ENCODE results near the gene MLANA. TPM values are rescaled to one million over a fixed set of nuclear protein-coding genes. Genes with fewer than 3 reads are reported as not detected.

MLANA gene
- total RNA-seq, 4 donors from 2014 or later, result 20.0 to 47.4 (median 37.6) TPM

DNA sequence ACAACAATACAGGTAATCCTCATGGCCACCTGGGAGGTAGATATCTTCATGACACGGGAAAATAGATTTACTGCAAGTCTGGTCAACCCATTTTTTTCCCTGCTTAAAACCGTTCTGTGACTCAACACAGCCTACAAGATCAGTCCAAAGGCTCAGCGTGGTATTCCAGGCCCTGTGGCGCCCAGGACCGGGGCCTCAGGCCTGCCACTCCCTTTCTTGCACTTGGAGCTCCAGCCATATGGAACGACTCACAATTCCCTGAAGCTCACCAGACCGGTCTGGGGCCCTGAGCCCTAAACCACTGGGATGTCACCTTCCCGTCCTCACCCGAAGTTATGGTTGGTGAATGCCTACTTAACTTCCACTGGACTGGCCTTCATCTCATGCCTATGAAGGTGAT lies 6.5 kb upstream of the MLANA start:
- no peak for TF ChIP-seq POLR2A (IDR thresholded peaks at IDR 0.05)
- no peak for TF ChIP-seq POLR2AphosphoS5 (IDR thresholded peaks at IDR 0.05)
- TF ChIP-seq, protein P1, sequence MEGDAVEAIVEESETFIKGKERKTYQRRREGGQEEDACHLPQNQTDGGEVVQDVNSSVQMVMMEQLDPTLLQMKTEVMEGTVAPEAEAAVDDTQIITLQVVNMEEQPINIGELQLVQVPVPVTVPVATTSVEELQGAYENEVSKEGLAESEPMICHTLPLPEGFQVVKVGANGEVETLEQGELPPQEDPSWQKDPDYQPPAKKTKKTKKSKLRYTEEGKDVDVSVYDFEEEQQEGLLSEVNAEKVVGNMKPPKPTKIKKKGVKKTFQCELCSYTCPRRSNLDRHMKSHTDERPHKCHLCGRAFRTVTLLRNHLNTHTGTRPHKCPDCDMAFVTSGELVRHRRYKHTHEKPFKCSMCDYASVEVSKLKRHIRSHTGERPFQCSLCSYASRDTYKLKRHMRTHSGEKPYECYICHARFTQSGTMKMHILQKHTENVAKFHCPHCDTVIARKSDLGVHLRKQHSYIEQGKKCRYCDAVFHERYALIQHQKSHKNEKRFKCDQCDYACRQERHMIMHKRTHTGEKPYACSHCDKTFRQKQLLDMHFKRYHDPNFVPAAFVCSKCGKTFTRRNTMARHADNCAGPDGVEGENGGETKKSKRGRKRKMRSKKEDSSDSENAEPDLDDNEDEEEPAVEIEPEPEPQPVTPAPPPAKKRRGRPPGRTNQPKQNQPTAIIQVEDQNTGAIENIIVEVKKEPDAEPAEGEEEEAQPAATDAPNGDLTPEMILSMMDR (IDR thresholded peaks at IDR 0.05), result no peak
- TF ChIP-seq EP300 (IDR thresholded peaks at IDR 0.05), result no peak
- no peaks in the 10 kb centered on the region for H3K27me3 ChIP-seq
- DNase-seq (ENCODE audit: low spot score in 2 of 2), result no peak
- 47% methylated on average over 9 of the region's 9 CpGs for WGBS
- H3K27ac ChIP-seq, result no peak overlapping the region
- no peaks in the 10 kb centered on the region for H3K36me3 ChIP-seq
- no peaks in the 10 kb centered on the region for H3K9me3 ChIP-seq
- peaks cover 9% of the 10 kb centered on the region for H3K4me1 ChIP-seq
- no peak overlapping the region for H3K4me3 ChIP-seq

DNA sequence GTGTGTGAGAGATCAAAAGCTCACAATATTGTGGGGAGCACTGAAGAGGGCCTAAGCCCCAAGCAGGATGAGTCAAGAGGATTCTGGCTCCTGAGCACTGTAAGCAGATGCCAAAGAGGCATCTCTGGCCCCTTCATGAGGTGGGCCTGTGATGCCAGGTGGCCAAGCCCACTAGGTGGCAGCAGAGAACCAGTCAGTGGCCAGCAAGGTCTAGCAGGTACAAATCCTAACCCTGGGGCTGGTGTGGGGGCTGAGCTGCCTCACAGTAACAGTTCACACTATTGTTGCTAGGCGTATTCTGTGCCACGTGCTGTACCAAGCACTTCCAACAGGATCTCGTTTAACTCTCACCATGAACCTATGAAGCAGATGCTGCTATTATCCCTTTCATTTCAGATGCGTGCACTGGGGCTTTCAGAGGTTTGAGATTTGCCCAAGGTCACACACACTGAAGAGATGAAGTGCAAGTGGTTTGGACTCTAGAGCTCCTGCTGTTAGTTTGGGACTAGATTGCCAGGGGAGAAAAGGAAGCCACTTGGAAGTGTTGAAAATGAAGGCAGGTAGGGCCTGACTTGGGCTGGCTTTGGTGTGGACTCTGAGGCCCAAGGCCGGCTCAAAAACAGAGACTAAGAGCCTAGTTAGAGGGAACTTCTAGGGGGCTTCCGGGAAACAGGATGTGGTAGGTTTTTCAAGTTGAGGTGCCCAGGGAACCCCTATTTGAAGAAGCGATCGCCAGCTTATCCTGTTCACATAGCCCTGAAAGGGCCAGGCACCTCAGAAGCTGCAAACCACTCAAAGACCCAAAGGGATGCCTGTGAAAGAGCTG lies 4.4 kb upstream of the MLANA start:
- TF ChIP-seq, protein P1 (IDR thresholded peaks at IDR 0.05), result peak; percentile 49 to 83
- TF ChIP-seq POLR2A (IDR thresholded peaks at IDR 0.05), result no peak

DNA sequence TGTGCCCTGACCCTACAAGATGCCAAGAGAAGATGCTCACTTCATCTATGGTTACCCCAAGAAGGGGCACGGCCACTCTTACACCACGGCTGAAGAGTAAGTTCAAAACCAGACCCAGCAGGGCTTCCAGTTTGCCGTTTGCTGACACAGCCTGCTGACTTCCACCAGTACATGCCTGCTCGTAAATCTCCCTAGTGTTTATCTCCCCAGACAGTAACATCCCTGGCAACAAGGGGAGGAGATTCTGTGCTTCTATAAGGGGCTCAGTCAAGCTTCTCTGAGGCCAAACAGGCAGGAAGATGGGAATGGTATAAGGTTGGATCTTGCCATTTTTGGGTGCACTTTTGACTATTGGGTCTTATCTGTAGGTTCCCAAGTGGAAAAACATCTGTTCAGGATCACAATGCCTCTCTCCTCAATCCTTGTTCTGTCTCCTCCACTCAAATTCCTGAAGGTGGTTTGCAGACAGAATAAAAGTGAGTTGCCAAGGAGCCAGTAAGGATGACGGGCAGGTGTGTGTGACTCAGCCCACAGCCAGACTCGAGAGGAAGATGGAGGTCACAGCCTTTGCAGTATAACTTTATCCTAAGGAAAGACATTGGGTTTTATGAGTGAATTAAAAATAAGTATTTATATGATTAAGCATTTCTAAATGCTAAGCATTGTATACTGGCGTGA lies 1.9 kb downstream of the MLANA start:
- H3K4me1 ChIP-seq, result no peaks in the 10 kb centered on the region
- TF ChIP-seq, protein P1 (IDR thresholded peaks at IDR 0.05), result no peak
- no peak for TF ChIP-seq POLR2A (IDR thresholded peaks at IDR 0.05)
- no peak for TF ChIP-seq POLR2AphosphoS5 (IDR thresholded peaks at IDR 0.05)
- no peak for TF ChIP-seq EP300 (IDR thresholded peaks at IDR 0.05)
- H3K9me3 ChIP-seq, result no peaks in the 10 kb centered on the region
- WGBS, result 57% methylated on average over 7 of the region's 7 CpGs
- H3K4me3 ChIP-seq, result no peak overlapping the region
- peaks cover 10% of the 10 kb centered on the region for H3K36me3 ChIP-seq
- H3K27ac ChIP-seq, result no peak overlapping the region
- no peaks in the 10 kb centered on the region for H3K27me3 ChIP-seq
- DNase-seq (ENCODE audit: low spot score in 2 of 2), result no peak

More for the DNA sequence above, 4.4 kb upstream of the MLANA start:
- DNase-seq (ENCODE audit: low spot score in 2 of 2), result peak in 1 of 2 donors; percentile 84
- H3K27ac ChIP-seq, result no peak overlapping the region
- H3K9me3 ChIP-seq, result no peaks in the 10 kb centered on the region
- WGBS, result 71% methylated on average over 6 of the region's 8 CpGs
- peaks cover 5% of the 10 kb centered on the region for H3K4me1 ChIP-seq
- H3K27me3 ChIP-seq, result no peaks in the 10 kb centered on the region
- H3K4me3 ChIP-seq, result no peak overlapping the region
- H3K36me3 ChIP-seq, result no peaks in the 10 kb centered on the region

DNA sequence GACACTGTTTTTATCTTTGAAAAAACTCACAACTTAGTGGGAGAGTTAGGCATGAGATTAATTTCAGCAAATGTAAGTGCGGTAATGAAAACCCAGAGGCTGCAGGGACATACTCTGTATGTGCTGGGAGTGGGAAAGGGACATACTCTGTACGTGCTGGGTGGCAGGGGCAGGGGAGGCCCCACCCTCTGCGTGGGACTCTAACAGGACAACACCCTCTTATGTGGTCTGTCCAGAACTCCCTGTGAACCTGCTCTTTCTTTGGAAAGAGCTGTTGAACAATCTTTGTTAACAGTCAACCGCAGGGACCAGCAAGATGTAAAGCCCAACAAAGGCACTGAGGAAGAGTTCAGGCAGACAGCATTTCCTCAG lies 2.4 kb downstream of the MLANA start:
- Histone ChIP-seq H3K4me1 (no peaks in the 10 kb centered on the region), H3K4me3 (no peak overlapping the region), H3K27ac (no peak overlapping the region), H3K27me3 (no peaks in the 10 kb centered on the region), H3K9me3 (no peaks in the 10 kb centered on the region), H3K36me3 (peaks cover 10% of the 10 kb centered on the region)
- WGBS, result 73% methylated on average over 4 of the region's 4 CpGs
- no peak for DNase-seq (ENCODE audit: low spot score in 2 of 2)
- TF ChIP-seq EP300 (IDR thresholded peaks at IDR 0.05) (no peak), POLR2A (IDR thresholded peaks at IDR 0.05) (no peak), POLR2AphosphoS5 (IDR thresholded peaks at IDR 0.05) (no peak)
- TF ChIP-seq, protein P1 (IDR thresholded peaks at IDR 0.05), result no peak

DNA sequence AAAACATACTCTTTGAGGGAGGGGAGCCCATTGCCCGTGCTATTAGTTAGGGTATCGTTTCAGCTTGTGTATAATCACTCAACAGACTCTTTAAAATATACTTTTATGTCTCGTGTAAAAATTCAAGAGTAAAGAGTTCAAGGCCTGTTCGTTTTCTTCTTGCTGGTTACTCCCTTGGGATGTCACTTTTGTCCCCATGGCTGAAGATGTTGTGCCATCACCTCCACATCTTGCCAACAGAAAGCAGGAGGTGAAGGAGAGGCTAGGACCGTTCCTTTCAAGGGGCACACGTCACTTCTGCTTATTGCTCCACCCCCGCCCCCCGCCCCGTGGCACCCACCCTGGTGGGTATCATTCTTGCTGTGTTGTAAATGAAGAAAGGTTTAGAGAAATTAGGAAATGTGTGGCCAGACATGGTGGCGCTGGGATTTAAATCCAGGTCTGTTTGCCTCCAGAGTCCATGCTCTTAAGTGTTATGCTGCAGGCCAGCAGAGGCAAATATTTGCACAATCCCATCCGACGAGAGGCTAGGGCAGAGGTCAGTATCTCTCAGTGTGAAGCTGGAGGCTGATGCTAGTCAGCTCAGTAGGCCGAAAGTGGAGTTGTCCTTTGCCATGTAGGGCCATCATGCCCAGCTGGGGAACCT lies 3.0 kb downstream of the MLANA start:
- H3K36me3 ChIP-seq, result peaks cover 11% of the 10 kb centered on the region
- 91% methylated on average over 13 of the region's 13 CpGs for WGBS
- DNase-seq (ENCODE audit: low spot score in 2 of 2), result no peak
- H3K4me1 ChIP-seq, result no peaks in the 10 kb centered on the region
- no peak for TF ChIP-seq POLR2A (IDR thresholded peaks at IDR 0.05)
- TF ChIP-seq POLR2AphosphoS5 (IDR thresholded peaks at IDR 0.05), result no peak
- TF ChIP-seq, protein P1 (IDR thresholded peaks at IDR 0.05), result no peak
- H3K9me3 ChIP-seq, result no peaks in the 10 kb centered on the region
- no peaks in the 10 kb centered on the region for H3K27me3 ChIP-seq
- H3K4me3 ChIP-seq, result no peak overlapping the region
- no peak overlapping the region for H3K27ac ChIP-seq
